UCSD-AML1 (cell line): ENCODE data around the gene KCNIP2.

Experiments
- DNase-seq: peaks from one replicate; lab custom pipeline; 2025; ENCODE audit not compliant: unreplicated experiment; lab: John Stamatoyannopoulos, UW

Gene KCNIP2

GRCh38 chr10:101843032-101844021, at the start of gene KCNIP2:
Gene KCNIP2, minus strand, starts transcription at chr10:101843800. Its CDS starts 232 bp downstream, at chr10:101843568.
- no peak for DNase-seq

- DNase-seq: no peak
These were observed 49.3 kb upstream of the KCNIP2 start for GRCh38 chr10:101892782-101893391.

- peak; percentile 69 for DNase-seq
These were observed 45.9 kb upstream of the KCNIP2 start for GRCh38 chr10:101889256-101890210.

GRCh38 chr10:101888251-101888949, 44.8 kb upstream of the KCNIP2 start:
- DNase-seq: no peak

GRCh38 chr10:101887775-101888174, 44.2 kb upstream of the KCNIP2 start:
- no peak for DNase-seq

- DNase-seq: no peak
These were observed 43.1 kb upstream of the KCNIP2 start for GRCh38 chr10:101886521-101887312.

- DNase-seq: no peak
These were observed 37.6 kb upstream of the KCNIP2 start for GRCh38 chr10:101881036-101881774.

- DNase-seq: no peak
These were observed 36.6 kb upstream of the KCNIP2 start for GRCh38 chr10:101880232-101880573.

GRCh38 chr10:101879456-101880231, 36.0 kb upstream of the KCNIP2 start:
- DNase-seq: no peak

- no peak for DNase-seq
These were observed 35.3 kb upstream of the KCNIP2 start for GRCh38 chr10:101878869-101879268.

- DNase-seq: no peak
These were observed 31.6 kb upstream of the KCNIP2 start for GRCh38 chr10:101875068-101875688.

- no peak for DNase-seq
These were observed 30.7 kb upstream of the KCNIP2 start for GRCh38 chr10:101874252-101874651.

GRCh38 chr10:101867931-101868330, 24.3 kb upstream of the KCNIP2 start:
- DNase-seq: no peak

- no peak for DNase-seq
These were observed 15.9 kb upstream of the KCNIP2 start for GRCh38 chr10:101859530-101859929.

- DNase-seq: no peak
These were observed 15.3 kb upstream of the KCNIP2 start for GRCh38 chr10:101858723-101859500.

- no peak for DNase-seq
These were observed 14.3 kb upstream of the KCNIP2 start for GRCh38 chr10:101857802-101858476.

GRCh38 chr10:101856626-101857025, 13.0 kb upstream of the KCNIP2 start:
- DNase-seq: no peak
